ENCODE results near the gene CEP112. TPM values are rescaled to one million over a fixed set of nuclear protein-coding genes. Genes with fewer than 3 reads are reported as not detected.

CEP112 gene
- total RNA-seq, 1 donor from 2014 or later = 24.5 TPM

DNA sequence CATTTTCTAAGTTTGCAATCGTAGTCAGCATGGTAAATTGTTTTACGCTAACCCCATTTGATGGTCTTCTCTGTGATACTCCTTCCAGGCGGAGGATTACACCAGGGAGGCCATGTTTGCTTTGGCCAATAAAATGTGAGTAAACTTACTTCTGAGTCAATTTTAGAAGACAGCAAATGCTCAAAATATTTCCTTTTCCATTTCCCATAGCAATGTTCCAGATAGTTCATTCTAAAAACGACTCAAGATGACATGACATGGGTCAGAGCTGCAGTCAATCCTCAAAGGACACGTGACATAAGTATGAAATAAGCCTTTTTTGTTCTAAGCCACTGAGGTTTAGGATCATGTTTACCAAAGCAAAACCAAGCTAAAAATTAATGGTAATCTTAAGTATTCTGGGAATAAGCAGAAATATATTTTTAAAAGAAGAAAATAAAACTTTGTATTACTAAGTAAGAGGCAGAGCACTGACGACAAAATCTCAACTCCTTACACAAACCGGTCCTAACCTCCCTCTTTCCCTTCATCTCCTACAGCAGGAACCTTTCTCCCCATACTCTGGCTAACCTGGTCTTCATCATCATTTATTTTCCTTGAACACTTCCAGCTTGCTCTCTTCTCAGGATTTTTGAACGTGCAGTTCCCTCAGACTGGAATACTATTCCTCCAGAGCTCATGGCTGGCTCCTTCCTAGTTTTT is 266.2 kb downstream of the CEP112 start:
- DNase-seq (ENCODE audit: low read depth, low spot score) = no peak
- no peak overlapping the region for H3K27ac Mint-ChIP-seq (ENCODE audit: unreplicated experiment)
- TF ChIP-seq, protein P1, sequence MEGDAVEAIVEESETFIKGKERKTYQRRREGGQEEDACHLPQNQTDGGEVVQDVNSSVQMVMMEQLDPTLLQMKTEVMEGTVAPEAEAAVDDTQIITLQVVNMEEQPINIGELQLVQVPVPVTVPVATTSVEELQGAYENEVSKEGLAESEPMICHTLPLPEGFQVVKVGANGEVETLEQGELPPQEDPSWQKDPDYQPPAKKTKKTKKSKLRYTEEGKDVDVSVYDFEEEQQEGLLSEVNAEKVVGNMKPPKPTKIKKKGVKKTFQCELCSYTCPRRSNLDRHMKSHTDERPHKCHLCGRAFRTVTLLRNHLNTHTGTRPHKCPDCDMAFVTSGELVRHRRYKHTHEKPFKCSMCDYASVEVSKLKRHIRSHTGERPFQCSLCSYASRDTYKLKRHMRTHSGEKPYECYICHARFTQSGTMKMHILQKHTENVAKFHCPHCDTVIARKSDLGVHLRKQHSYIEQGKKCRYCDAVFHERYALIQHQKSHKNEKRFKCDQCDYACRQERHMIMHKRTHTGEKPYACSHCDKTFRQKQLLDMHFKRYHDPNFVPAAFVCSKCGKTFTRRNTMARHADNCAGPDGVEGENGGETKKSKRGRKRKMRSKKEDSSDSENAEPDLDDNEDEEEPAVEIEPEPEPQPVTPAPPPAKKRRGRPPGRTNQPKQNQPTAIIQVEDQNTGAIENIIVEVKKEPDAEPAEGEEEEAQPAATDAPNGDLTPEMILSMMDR (conservative IDR thresholded peaks at IDR 0.05) = no peak
- no peaks in the 10 kb centered on the region for H3K27me3 Mint-ChIP-seq (ENCODE audit: low read depth)
- no peak overlapping the region for H3K4me3 Mint-ChIP-seq
- H3K4me1 Mint-ChIP-seq = no peaks in the 10 kb centered on the region
- peaks cover 18% of the 10 kb centered on the region for H3K36me3 Mint-ChIP-seq (ENCODE audit: low read depth)
- peaks cover 7% of the 10 kb centered on the region for H3K9me3 Mint-ChIP-seq

DNA sequence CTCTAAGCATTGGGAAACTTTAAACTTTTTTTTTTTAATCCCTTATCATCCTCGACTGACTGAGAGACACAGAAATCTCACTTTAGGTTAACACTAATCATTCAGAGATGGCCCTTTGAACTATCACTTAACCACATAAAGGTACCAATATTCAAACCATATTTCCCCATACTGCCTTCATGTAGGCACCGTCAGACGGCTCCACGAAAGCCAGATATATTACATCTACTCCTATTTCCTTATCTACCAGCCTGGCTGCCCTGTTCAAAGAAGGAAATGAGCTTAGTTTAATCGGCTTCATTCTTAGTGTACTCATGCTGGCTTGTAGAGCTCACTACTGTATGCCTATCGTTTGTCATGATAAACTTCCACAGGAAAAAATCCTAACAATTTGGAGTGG is 270.9 kb downstream of the CEP112 start:
- no peak for DNase-seq (ENCODE audit: low read depth, low spot score)
- TF ChIP-seq, protein P1 (conservative IDR thresholded peaks at IDR 0.05) = no peak
- Mint-ChIP-seq H3K4me1 (peaks cover 13% of the 10 kb centered on the region), H3K9me3 (peaks cover 3% of the 10 kb centered on the region), H3K27ac (ENCODE audit: unreplicated experiment) (no peak overlapping the region), H3K27me3 (ENCODE audit: low read depth) (no peaks in the 10 kb centered on the region), H3K4me3 (no peak overlapping the region), H3K36me3 (ENCODE audit: low read depth) (peaks cover 4% of the 10 kb centered on the region)

DNA sequence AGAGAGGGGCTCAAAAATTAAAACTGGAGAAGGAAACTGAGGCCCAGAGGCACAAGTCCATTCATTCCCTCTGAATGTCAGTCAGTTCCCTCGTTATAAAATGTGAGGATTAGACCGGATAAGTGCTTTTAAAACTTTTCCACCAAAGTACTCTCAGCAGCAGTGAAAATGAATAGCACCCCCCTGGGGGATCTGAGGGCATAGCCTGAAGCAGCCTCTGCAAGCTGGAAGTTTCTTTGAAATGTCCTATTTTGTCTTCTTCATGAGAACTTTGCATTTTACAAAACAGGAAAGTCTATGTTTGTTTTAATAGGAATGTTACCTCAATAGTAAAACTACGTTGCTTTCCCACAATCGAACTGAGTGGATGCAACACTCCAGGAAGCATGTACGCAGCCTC is 273.0 kb downstream of the CEP112 start:
- no peak overlapping the region for H3K27ac Mint-ChIP-seq (ENCODE audit: unreplicated experiment)
- TF ChIP-seq, protein P1 (conservative IDR thresholded peaks at IDR 0.05) = no peak
- peaks cover 8% of the 10 kb centered on the region for H3K36me3 Mint-ChIP-seq (ENCODE audit: low read depth)
- peaks cover 13% of the 10 kb centered on the region for H3K4me1 Mint-ChIP-seq
- H3K4me3 Mint-ChIP-seq = no peak overlapping the region
- no peaks in the 10 kb centered on the region for H3K9me3 Mint-ChIP-seq
- H3K27me3 Mint-ChIP-seq (ENCODE audit: low read depth) = no peaks in the 10 kb centered on the region
- DNase-seq (ENCODE audit: low read depth, low spot score) = no peak

DNA sequence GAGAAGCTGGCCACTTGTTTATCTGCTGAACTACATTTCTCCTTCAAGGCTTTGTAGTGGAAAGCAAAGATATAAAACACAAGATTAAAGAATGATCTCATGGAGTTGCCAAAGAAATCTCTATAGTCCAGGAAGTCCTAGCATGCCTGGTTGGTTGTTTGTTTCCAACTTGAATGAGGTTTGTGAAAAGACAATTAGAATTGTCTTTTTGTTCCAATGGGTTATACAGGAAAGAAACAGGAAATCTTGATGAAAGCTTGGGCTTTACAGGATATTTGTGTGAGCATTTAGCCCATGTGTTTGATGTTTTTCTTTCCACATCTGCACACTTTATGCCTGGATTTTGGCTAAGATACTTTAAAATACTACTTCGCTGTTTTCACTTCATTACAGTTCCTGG is 273.4 kb downstream of the CEP112 start:
- H3K4me3 Mint-ChIP-seq = no peak overlapping the region
- peaks cover 8% of the 10 kb centered on the region for H3K36me3 Mint-ChIP-seq (ENCODE audit: low read depth)
- H3K27ac Mint-ChIP-seq (ENCODE audit: unreplicated experiment) = no peak overlapping the region
- H3K9me3 Mint-ChIP-seq = no peaks in the 10 kb centered on the region
- H3K27me3 Mint-ChIP-seq (ENCODE audit: low read depth) = no peaks in the 10 kb centered on the region
- TF ChIP-seq, protein P1 (conservative IDR thresholded peaks at IDR 0.05) = no peak
- DNase-seq (ENCODE audit: low read depth, low spot score) = no peak
- peaks cover 13% of the 10 kb centered on the region for H3K4me1 Mint-ChIP-seq

DNA sequence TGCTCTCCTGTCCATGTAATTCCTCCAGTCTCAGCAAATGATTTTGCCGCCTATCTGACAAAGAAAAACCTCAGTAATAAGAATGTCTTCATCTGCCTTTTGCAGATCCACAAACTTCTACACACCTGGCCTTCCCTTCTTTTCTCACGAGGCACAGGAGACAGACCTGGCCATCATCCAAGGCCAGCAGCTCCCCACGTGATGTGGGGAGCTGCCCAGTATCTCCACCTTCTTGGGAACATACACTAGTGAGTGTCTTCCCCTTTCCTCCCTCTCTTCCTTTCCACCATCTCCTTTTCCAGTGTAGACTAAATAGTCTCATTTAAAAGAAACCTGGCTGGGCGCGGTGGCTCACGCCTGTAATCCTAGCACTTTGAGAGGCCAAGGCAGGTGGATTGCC is 274.4 kb downstream of the CEP112 start:
- H3K4me3 Mint-ChIP-seq = no peak overlapping the region
- TF ChIP-seq, protein P1 (conservative IDR thresholded peaks at IDR 0.05) = no peak
- peaks cover 8% of the 10 kb centered on the region for H3K36me3 Mint-ChIP-seq (ENCODE audit: low read depth)
- no peaks in the 10 kb centered on the region for H3K9me3 Mint-ChIP-seq
- no peak for DNase-seq (ENCODE audit: low read depth, low spot score)
- peaks cover 13% of the 10 kb centered on the region for H3K4me1 Mint-ChIP-seq
- no peaks in the 10 kb centered on the region for H3K27me3 Mint-ChIP-seq (ENCODE audit: low read depth)
- H3K27ac Mint-ChIP-seq (ENCODE audit: unreplicated experiment) = no peak overlapping the region

All from neural crest cell (in vitro differentiated cells).